GM20431 (cell line): ENCODE results near the gene MRC2.
"Not testable (repeated sequence)": the region's sequence is repeated elsewhere in the genome, so short reads cannot be mapped to it uniquely, and the experiment has no call there.

ENCODE experiments used
- in situ Hi-C: fragments of 300-500 bp; cut with MseI, MboI; formaldehyde crosslinking; loops from one replicate; pipeline ENCODE4 v1.15.0; 2020; ENCODE audit warnings: low sequenced_read_pairs; ENCODE audit not compliant: unreplicated experiment

Gene MRC2, protein sequence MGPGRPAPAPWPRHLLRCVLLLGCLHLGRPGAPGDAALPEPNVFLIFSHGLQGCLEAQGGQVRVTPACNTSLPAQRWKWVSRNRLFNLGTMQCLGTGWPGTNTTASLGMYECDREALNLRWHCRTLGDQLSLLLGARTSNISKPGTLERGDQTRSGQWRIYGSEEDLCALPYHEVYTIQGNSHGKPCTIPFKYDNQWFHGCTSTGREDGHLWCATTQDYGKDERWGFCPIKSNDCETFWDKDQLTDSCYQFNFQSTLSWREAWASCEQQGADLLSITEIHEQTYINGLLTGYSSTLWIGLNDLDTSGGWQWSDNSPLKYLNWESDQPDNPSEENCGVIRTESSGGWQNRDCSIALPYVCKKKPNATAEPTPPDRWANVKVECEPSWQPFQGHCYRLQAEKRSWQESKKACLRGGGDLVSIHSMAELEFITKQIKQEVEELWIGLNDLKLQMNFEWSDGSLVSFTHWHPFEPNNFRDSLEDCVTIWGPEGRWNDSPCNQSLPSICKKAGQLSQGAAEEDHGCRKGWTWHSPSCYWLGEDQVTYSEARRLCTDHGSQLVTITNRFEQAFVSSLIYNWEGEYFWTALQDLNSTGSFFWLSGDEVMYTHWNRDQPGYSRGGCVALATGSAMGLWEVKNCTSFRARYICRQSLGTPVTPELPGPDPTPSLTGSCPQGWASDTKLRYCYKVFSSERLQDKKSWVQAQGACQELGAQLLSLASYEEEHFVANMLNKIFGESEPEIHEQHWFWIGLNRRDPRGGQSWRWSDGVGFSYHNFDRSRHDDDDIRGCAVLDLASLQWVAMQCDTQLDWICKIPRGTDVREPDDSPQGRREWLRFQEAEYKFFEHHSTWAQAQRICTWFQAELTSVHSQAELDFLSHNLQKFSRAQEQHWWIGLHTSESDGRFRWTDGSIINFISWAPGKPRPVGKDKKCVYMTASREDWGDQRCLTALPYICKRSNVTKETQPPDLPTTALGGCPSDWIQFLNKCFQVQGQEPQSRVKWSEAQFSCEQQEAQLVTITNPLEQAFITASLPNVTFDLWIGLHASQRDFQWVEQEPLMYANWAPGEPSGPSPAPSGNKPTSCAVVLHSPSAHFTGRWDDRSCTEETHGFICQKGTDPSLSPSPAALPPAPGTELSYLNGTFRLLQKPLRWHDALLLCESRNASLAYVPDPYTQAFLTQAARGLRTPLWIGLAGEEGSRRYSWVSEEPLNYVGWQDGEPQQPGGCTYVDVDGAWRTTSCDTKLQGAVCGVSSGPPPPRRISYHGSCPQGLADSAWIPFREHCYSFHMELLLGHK (N-terminal part only)

DNA sequence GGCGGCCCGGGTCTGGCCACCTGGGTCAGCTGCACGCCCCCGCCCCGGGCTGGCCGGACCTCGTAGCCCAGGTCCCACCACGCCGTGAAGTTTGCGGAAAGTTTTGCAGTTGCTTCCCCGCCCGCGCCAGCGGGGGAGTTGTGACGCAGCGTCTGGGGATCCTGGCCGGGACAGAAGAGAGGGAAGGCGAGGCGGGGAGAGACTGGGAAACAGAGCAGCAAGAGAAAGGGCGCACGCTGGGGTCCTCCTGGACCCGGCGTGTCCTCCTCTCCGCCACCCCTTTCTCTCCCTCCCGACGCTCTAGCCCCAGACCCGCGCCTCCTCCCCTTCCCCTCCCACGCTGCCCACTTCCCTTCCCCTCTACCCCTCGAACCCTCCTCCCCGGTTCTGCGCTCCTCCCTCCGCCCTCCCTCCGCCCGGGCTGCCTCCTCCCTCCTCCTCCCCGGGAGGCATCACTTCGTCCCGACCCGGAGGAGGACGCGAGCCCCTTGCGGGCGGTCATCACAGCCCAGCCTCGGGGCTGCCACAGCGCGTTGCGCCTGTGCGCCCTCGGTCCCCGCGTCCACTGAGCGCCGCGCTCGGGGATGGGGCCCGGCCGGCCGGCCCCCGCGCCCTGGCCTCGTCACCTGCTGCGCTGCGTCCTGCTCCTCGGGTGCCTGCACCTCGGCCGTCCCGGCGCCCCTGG lies at the start of gene MRC2:
Gene MRC2, plus strand, starts transcription at position 452 of the 685 bp plus-strand sequence. Its CDS starts 133 bp downstream, at position 585.
- in situ Hi-C loops = no loop called here

DNA sequence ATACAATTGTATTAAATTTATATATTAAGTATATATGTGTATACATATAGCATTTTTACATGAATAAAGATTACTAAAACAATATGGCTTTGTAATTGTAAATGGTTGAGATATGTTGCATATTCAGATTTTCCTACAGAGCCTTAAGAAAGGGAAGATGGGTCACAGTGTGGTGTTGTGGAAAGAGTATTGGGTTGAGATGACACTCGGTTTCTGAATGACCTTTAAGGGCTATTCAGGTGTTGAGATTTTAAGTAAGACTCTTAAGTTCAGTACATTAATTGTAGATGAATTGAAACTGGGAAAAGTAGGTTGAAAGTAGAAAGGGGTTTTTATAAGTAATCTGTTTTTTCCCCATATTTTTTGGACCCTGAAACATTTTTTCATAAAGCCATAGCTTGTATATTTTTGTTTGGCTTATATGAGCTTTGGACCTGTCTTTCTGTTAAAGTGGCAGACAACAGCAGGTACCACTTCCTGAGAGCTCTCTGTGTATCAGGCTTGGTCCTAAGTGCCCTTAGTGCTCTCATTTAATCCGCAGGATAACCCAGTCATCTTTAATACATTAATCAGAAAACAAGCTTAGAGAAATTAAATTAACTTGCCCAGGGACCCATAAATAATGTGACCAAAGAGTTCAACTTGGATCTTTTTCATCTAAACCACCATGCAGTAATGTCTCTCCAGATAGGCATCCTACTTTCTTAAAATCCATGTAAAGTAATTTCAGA lies 48.5 kb upstream of the MRC2 start:
- in situ Hi-C loops = no loop called here

DNA sequence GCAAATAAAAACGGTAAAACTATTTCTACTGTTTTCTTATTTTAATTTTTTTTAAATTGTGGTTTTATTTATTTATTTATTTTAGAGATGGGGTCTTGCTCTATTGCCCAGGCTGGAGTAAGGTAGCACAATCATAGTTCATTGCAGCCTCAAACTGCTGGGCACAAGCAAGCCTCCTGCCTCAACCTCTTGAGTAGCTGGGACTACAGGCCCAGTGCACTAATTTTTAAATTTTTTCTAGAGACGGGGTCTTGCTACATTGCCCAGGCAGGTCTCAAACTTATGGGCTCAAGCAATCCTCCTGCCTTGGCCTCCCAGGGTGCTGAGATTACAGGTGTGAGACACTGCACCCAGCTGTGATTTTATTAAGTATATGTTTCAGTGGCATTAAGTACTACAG lies 46.5 kb upstream of the MRC2 start:
- in situ Hi-C loops = no loop called here

DNA sequence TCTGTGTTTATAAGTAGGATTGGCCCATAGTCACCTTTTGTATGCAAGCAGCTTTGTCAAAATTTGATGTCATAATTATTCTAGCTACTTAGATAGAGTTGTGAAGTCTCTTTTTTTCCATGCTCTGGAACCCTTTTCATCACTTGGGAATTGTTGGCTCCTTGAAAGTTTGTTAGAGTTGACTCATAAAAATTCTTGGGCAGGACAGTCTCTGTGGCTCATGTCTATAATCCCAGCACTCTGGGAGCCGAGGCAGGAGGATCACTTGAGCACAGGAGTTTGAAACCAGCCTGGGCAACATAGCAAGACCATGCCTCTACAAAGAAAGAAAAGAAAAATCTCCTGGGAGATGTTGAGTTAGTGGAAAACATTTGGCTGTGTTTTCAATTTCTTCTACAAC lies 45.7 kb upstream of the MRC2 start:
- in situ Hi-C loops = no loop called here

DNA sequence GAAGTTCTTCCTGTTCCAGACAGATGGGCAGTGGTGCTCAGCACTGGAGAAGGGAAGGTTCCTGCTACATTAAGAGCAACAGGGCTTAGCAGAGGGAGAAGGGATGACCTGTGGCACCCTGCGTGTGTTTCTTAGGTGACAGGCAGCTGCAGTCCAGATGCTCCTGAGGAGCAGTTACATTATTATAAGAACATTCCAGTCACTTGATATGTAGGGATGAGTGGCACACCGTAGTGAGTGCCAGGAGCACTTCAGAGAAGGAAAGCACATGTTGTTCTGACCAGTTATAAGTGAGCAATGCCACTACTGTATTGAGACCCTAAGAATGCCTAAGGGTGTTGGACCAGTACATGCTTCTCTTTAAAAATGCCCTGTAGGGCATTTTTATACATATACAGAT lies 39.9 kb upstream of the MRC2 start:
- in situ Hi-C loops = no loop called here

DNA sequence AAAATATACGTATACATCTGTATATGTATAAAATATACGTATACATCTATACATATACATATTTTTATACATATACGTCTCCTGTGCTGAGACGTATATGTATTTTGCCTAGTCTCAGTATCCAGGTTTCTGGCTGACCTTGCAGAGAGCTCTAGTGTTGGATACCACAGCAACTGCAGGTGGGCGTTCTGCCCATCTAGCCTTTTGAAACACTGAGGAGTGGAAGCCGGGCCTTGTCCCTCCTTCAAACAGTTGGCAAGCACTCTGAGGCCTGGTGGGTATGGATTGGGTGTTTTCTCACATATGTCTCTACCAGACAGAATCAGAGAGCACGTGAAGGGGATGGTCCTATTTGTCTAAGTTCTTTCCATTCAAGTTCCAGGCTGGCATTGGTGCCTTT lies 39.4 kb upstream of the MRC2 start:
- in situ Hi-C loops = no loop called here

DNA sequence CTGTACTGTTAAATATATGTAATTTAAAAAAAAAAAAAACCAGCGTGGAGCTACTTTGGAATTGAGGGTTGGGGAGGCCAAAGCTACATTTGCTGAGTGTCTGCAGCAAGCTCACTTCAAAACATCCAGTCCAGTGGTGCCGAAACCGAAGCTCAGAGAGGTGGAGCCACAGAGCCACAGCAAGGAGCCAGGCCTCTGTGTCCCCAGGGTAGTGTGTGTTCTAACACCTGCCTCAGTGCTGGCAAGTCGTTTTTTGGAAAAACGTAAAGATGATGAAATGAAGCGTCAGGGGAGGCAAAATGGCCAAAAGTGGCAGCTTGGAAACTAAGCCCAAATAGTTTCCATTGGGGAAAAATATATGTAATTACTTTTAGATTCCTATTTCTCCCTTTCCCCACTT lies 36.1 kb upstream of the MRC2 start:
- in situ Hi-C loops = no loop called here

DNA sequence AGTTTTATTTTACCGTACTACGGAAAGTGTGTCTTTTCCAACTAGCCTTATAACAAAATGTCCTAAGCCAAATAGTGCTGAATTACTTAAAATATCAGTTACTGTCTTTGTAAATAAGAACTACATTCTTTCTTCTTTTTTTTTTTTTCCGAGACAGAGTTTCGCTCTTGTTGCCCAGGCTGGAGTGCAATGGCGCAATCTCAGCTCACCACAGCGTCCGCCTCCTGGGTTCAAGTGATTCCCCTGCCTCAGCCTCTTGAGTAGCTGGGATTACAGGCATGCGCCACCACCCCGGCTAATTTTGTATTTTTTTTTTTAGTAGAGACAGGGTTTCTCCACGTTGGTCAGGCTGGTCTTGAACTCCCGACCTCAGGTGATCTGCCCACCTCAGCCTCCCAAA lies 35.6 kb upstream of the MRC2 start:
- in situ Hi-C loops = not testable (repeated sequence)

DNA sequence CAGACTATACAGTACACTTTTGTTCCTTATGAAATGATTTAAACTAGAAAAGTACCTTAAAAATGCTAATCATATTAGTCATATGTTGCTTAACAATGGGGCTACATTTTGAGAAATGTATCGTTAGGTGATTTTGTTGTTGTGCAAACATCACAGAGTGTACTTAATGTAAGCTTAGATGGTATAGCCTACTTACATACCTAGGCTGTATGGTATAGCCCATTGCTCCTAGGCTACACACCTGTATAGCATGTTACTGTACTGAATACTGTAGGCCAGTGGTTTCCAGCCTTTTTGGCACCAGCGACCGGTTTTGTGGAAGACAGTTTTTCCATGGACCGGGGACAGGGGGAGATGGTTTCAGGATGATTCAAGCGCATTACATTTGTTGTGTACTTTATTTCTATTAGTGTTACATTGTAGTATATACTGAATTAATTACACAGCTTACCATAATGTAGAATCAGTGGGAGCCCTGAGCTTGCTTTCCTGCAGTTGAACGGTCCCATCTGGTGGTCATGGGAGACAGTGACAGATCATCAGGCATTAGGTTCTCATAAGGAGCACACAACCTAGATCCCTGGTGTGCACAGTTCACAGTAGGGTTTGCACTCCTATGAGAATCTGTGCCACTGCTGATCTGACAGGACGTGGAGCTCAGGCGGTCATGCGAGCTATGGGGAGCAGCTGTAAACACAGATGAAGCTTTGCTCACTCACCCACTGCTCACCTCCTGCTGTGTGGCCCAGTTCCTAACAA lies 35.0 kb upstream of the MRC2 start:
- in situ Hi-C loops = no loop called here

DNA sequence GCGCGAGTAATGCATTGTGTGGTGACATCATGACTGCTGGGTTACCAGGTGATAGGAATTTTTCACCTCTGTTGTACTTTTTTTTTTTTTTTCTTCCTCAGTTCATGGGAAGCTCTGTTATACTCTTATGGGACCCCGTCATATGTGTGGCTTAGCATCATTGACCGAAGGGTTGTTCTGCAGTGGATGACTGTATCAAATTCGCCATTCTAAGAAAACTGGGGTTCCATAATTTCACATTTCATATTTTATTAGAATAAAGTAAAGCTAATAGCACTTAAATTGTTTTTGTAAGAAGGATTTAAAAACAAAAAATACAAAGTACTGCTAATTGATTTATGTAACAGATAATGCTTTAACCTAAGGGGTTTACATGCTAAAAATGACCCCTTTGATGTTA lies 32.0 kb upstream of the MRC2 start:
- in situ Hi-C loops = no loop called here

DNA sequence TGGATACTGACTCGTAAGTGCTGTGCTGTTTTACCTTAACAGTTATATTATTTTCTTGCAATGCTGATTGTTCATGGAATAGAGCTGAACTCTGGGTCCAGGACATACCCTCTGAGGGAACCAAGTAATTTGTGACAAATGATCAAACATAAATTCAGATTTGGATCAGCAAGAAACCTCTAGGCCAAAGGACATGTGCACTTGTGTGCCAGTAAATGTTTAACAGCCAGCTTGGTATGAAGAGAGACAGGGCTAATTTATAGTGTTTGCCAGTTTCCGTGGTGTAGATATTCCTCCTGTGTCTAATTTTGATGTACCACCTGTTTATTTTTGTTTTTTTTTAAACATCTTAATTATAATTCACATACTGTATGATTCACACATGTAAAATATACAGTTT lies 30.8 kb upstream of the MRC2 start:
- in situ Hi-C loops = no loop called here

DNA sequence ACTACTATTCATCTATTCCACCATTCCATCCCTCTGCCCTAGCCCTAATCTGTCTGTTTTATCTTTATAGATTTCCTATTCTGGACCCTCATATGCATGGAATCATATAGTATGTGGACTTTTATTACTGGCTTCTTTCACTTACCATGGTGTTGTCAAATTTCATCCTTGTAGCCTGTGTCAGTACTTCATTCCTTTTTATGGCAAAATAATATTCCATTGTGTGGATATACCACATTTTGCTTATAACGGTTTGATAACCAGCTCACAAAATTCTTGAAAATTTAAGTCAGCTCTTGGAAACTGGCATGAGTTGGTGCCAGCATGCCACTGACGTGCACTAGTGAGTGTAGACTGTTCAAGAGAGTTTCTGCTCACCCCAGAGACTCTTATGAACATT lies 30.3 kb upstream of the MRC2 start:
- in situ Hi-C loops = no loop called here

DNA sequence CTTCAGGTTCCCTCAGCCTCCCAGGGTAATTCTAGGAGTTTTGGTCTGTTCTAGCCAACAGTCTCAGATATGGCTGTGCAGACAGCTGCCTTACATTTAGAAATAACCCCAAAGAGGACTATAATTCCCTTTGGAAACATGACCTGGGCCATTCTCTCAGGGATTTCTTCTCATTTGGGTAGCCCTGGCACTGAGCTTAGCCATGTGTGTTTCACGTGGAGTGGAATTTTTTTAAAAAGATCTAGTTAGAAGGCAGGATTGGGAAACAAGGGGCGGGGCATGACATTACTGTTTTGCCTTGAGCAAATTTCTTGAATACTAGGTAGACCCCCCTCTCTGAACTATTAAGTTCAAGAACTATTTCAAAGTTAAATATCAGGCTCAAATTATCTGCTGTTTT lies 29.6 kb upstream of the MRC2 start:
- in situ Hi-C loops = no loop called here

DNA sequence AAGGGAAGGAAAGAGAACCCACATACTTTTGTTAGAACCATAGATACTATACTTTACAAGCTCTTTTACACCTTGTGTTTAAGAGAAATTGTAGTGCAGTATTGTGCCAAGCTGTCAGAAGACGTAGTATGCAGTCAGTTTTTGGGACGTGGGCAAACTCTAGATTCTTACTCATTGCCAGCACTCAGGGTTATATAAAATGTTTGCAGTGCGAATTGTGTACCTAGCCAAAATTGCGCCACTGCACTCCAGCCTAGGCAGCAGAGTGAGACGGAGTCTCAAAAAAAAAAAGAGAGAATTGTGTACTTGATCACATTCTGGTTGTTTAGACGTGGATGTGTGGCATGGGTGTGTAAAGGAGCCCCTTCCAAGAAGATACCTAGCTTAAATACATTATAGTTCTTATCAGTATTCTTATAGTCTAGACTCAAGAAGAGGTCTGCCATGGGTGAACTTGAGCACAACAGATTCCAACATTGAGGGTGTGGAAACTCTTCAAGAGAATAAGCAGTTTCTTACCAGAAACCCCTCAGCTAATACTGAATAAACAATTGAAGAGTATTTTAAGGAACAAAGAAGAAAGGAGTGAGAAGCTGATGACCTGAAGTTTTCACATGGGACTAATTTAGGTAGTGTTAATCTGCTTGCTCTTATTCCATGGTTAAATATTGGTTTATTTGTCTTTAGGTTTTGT lies 27.4 kb upstream of the MRC2 start:
- in situ Hi-C loops = no loop called here

DNA sequence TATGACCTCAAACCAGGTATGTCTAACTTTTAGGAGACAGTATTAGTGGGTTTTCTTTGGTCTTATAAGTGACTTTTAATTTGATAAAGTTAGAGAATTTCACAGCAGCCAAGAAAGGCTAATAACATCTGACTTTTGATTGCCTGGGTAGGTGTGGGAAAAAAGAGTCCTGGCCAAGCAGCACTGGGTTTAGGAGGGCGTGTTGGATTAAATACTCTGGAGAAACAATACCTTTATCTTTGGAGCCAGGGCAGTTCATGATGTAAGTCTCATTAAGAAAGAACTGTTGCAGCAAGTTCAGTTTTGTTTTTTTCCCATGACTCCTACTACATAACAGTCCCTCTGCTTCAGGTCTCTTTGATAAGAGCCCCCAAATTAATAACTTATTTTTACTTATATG lies 26.7 kb upstream of the MRC2 start:
- in situ Hi-C loops = no loop called here

DNA sequence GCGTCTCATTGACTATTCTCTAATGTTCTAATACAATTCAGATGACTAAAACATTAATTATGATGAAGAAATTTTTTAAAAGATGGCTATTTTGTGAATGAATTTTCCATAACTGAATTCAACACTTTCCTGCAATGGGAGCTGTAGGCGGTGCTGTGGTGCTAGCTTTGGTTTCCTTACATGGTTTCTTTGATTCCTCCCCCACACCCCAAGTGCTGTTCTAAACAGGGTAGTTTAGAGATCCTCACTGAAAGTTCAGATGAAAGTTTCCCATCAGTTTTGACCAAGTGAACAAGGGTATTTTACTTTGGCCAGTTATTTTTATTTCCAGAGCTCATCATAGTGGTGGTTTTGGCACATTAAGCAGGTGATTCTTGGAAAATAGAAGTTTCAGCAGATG lies 26.0 kb upstream of the MRC2 start:
- in situ Hi-C loops = no loop called here

DNA sequence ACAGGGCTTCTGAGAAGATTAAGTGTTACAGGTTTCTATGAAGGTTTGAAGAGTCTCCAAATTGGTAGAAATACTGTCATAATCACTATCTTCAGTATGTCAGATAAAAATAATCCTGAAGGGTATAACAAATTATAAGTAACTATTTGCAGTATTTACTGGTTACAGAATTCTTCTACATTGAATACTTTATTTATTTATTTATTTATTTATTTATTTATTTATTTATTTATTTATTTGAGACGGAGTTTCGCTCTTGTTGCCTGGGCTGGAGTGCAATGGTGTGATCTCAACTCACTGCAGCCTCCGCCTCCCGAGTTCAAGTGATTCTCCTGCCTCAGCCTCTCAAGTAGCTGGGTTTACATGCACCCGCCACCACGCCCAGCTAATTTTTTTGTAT lies 23.7 kb upstream of the MRC2 start:
- in situ Hi-C loops = not testable (repeated sequence)

DNA sequence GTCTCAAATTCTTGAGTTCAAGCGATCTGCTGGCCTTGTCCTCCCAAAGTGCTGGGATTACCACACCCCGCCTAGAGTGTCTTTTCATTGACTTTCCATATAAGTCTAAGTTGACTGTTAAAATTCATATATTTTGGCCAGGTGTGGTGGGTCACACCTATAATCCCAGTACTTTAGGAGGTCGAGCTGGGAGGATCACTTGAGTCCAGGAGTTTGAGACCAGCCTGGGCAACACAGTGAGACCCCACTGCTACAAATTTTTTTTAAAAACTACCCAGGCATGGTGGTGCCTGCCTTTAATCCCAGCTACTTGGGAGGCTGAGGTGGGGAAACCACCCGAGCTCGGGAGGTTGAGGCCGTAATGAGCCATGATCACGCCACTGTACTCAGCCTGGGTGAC lies 21.9 kb upstream of the MRC2 start:
- in situ Hi-C loops = no loop called here
